OCI-LY1 (cell line): ENCODE data around the gene HEG1.

Experiments
- EZH2 ChIP-seq: fragments of 200-600 bp; sonication (generic), shearing (Covaris generic); IDR thresholded peaks from 2 replicates; pipeline ENCODE4 v1.8.0; 2017; ENCODE audit warnings: borderline replicate concordance, mixed run types, mild to moderate bottlenecking, antibody characterized with exemption, low read length, moderate library complexity, mixed read lengths
- TF ChIP-seq, protein P1 (sequence below): fragments of 200-600 bp; sonication (generic), shearing (Covaris generic); IDR thresholded peaks from 2 replicates; pipeline ENCODE4 v1.5.1; 2017; ENCODE audit warnings: mild to moderate bottlenecking, antibody characterized with exemption, low read length, moderate library complexity, mixed read lengths

GRCh38 chr3:125061170-125061569 lies 5.4 kb upstream of the HEG1 start:
- TF ChIP-seq, protein P1, sequence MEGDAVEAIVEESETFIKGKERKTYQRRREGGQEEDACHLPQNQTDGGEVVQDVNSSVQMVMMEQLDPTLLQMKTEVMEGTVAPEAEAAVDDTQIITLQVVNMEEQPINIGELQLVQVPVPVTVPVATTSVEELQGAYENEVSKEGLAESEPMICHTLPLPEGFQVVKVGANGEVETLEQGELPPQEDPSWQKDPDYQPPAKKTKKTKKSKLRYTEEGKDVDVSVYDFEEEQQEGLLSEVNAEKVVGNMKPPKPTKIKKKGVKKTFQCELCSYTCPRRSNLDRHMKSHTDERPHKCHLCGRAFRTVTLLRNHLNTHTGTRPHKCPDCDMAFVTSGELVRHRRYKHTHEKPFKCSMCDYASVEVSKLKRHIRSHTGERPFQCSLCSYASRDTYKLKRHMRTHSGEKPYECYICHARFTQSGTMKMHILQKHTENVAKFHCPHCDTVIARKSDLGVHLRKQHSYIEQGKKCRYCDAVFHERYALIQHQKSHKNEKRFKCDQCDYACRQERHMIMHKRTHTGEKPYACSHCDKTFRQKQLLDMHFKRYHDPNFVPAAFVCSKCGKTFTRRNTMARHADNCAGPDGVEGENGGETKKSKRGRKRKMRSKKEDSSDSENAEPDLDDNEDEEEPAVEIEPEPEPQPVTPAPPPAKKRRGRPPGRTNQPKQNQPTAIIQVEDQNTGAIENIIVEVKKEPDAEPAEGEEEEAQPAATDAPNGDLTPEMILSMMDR, result no peak
- no peak for TF ChIP-seq EZH2
